ENCODE measurements around the gene ERC1.

Gene ERC1

GRCh38 chr12:1318327-1319031, 327.5 kb downstream of the ERC1 start:
- no peaks in the 10 kb centered on the region for H3K27me3 ChIP-seq
- no peaks in the 10 kb centered on the region for H3K36me3 ChIP-seq
- no peak overlapping the region for H3K4me3 ChIP-seq (ENCODE audit: low read depth in 1 of 2, low read length in 1 of 2)
- H3K9me3 ChIP-seq, result no peaks in the 10 kb centered on the region
- no peak for TF ChIP-seq CTCF (IDR thresholded peaks at IDR 0.05)
- no peak overlapping the region for H3K27ac ChIP-seq
- H3K4me1 ChIP-seq (ENCODE audit: control insufficient read depth in 1 of 2, insufficient read depth in 1 of 2, low read depth in 1 of 2, low read length in 1 of 2), result peaks cover 23 to 25% of the 10 kb centered on the region in 2 experiments

- no peak overlapping the region for H3K4me3 ChIP-seq (ENCODE audit: low read depth in 1 of 2, low read length in 1 of 2)
- TF ChIP-seq CTCF (IDR thresholded peaks at IDR 0.05), result no peak
- H3K36me3 ChIP-seq, result no peaks in the 10 kb centered on the region
- no peaks in the 10 kb centered on the region for H3K27me3 ChIP-seq
- H3K27ac ChIP-seq, result no peak overlapping the region
- H3K4me1 ChIP-seq (ENCODE audit: control insufficient read depth in 1 of 2, insufficient read depth in 1 of 2, low read depth in 1 of 2, low read length in 1 of 2), result peaks cover 16 to 25% of the 10 kb centered on the region in 2 experiments
- H3K9me3 ChIP-seq, result no peaks in the 10 kb centered on the region
These were observed 328.2 kb downstream of the ERC1 start for GRCh38 chr12:1319212-1319611.

GRCh38 chr12:1320021-1320420, 329.0 kb downstream of the ERC1 start:
- H3K27me3 ChIP-seq, result no peaks in the 10 kb centered on the region
- no peak overlapping the region for H3K4me3 ChIP-seq (ENCODE audit: low read depth in 1 of 2, low read length in 1 of 2)
- H3K4me1 ChIP-seq (ENCODE audit: control insufficient read depth in 1 of 2, insufficient read depth in 1 of 2, low read depth in 1 of 2, low read length in 1 of 2), result peaks cover 19 to 30% of the 10 kb centered on the region in 2 experiments
- no peaks in the 10 kb centered on the region for H3K9me3 ChIP-seq
- H3K36me3 ChIP-seq, result no peaks in the 10 kb centered on the region
- H3K27ac ChIP-seq, result no peak overlapping the region
- TF ChIP-seq CTCF (IDR thresholded peaks at IDR 0.05), result no peak

GRCh38 chr12:1322821-1323220, 331.8 kb downstream of the ERC1 start:
- H3K27me3 ChIP-seq, result no peaks in the 10 kb centered on the region
- no peak for TF ChIP-seq CTCF (IDR thresholded peaks at IDR 0.05)
- no peaks in the 10 kb centered on the region for H3K9me3 ChIP-seq

GRCh38 chr12:1324099-1324498, 333.1 kb downstream of the ERC1 start:
- TF ChIP-seq CTCF (IDR thresholded peaks at IDR 0.05), result no peak
- no peaks in the 10 kb centered on the region for H3K27me3 ChIP-seq
- peaks cover 28 to 38% of the 10 kb centered on the region in 2 experiments for H3K4me1 ChIP-seq (ENCODE audit: control insufficient read depth in 1 of 2, insufficient read depth in 1 of 2, low read depth in 1 of 2, low read length in 1 of 2)
- no peak overlapping the region for H3K27ac ChIP-seq
- no peaks in the 10 kb centered on the region for H3K36me3 ChIP-seq
- H3K9me3 ChIP-seq, result no peaks in the 10 kb centered on the region
- no peak overlapping the region for H3K4me3 ChIP-seq (ENCODE audit: low read depth in 1 of 2, low read length in 1 of 2)

More at GRCh38 chr12:1322821-1323220, 331.8 kb downstream of the ERC1 start:
- no peaks in the 10 kb centered on the region for H3K36me3 ChIP-seq
- no peak overlapping the region for H3K4me3 ChIP-seq (ENCODE audit: low read depth in 1 of 2, low read length in 1 of 2)
- peaks cover 23 to 37% of the 10 kb centered on the region in 2 experiments for H3K4me1 ChIP-seq (ENCODE audit: control insufficient read depth in 1 of 2, insufficient read depth in 1 of 2, low read depth in 1 of 2, low read length in 1 of 2)
- no peak overlapping the region for H3K27ac ChIP-seq
